Measurements from ENCODE around the gene PCGF1. TPM values are rescaled to one million over a fixed set of nuclear protein-coding genes. Genes with fewer than 3 reads are reported as not detected.

PCGF1 gene
- total and polyA plus RNA-seq, 2 of the 13 experiments (the other 11 are each of a cell fraction or from before 2014, with no cell fraction given) = 20.4 to 22.6 TPM

DNA sequence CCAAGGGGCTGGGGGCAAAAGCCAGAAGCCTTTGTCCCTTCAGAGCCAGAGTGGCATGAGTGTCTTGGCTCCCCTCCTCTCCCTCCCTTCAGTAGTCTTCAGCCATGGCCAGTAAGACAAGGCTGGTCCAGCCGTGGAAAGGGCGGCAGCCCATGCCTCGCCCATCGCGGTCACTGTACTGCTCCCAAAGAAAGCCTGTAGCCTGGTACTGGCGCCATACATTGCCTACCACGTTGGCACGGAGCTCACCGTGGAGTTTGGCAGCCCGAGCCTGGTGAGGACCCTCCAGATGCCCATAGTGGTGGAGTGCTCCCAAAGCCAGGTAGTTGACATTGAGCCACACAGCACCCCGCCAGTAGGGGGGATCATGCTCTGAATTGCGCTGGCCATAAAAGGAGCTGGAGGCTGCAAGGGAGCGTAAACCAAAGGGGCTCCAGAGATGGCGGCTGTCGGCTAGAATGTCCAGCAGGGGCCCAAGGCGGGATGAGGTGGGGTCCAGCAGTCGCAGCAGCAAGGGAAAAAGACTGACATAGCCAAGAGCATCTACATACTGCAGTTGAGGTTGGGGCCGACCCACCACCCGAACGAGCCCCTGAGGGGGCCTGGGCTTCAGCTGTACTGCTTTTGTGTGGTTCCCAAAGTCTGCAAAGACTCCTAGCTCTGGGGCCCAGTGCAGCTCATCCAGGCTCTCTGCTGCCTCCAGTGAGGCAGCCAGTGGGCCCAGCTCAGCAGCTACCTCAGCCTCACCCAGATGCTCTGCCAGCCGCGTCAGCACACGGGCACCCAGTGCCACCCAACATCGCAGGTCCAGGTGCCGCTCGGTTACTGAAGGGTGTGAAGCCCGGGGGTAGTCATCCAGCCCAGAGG, 46.1 kb downstream of the PCGF1 start (continued):
- TF ChIP-seq, protein P1, sequence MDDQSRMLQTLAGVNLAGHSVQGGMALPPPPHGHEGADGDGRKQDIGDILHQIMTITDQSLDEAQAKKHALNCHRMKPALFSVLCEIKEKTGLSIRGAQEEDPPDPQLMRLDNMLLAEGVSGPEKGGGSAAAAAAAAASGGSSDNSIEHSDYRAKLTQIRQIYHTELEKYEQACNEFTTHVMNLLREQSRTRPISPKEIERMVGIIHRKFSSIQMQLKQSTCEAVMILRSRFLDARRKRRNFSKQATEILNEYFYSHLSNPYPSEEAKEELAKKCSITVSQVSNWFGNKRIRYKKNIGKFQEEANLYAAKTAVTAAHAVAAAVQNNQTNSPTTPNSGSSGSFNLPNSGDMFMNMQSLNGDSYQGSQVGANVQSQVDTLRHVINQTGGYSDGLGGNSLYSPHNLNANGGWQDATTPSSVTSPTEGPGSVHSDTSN (CRISPR knock-in tag; IDR thresholded peaks at IDR 0.05; ENCODE audit: borderline replicate concordance) = no peak
- TF ChIP-seq, protein P2, sequence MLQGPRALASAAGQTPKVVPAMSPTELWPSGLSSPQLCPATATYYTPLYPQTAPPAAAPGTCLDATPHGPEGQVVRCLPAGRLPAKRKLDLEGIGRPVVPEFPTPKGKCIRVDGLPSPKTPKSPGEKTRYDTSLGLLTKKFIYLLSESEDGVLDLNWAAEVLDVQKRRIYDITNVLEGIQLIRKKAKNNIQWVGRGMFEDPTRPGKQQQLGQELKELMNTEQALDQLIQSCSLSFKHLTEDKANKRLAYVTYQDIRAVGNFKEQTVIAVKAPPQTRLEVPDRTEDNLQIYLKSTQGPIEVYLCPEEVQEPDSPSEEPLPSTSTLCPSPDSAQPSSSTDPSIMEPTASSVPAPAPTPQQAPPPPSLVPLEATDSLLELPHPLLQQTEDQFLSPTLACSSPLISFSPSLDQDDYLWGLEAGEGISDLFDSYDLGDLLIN (CRISPR knock-in tag; IDR thresholded peaks at IDR 0.05; ENCODE audit: borderline replicate concordance) = no peak
- no peak for TF ChIP-seq ZNF720 (CRISPR knock-in tag; IDR thresholded peaks at IDR 0.05)
- TF ChIP-seq ZNF274 (CRISPR knock-in tag; IDR thresholded peaks at IDR 0.05) = 0 out of 2 replicates have a peak, but pooled peaks have one; percentile 25
- TF ChIP-seq ASH2L (IDR thresholded peaks at IDR 0.05; ENCODE audit: insufficient read length, low read depth, low read length) = no peak
- TF ChIP-seq PHF8 (CRISPR knock-in tag; IDR thresholded peaks at IDR 0.05) = peak; percentile 15; the same call in 1 of the 2 replicates
- TF ChIP-seq NR2F6 (IDR thresholded peaks at IDR 0.05) = no peak
- TF ChIP-seq NR2F6 (CRISPR knock-in tag; IDR thresholded peaks at IDR 0.05) = no peak
- no peak for TF ChIP-seq JARID2 (CRISPR knock-in tag; IDR thresholded peaks at IDR 0.05; ENCODE audit: insufficient replicate concordance)
- 0 out of 2 replicates have a peak, but pooled peaks have one; percentile 40 for TF ChIP-seq ZNF235 (CRISPR knock-in tag; IDR thresholded peaks at IDR 0.05; ENCODE audit: borderline replicate concordance)
- TF ChIP-seq POLR2G (IDR thresholded peaks at IDR 0.05; ENCODE audit: low read depth, low read length) = 0 out of 2 replicates have a peak, but pooled peaks have one; percentile 19
- no peak for TF ChIP-seq IRF2 (CRISPR knock-in tag; IDR thresholded peaks at IDR 0.05)
- TF ChIP-seq FOXC1 (CRISPR knock-in tag; IDR thresholded peaks at IDR 0.05; ENCODE audit: borderline replicate concordance) = no peak
- TF ChIP-seq, protein P3, sequence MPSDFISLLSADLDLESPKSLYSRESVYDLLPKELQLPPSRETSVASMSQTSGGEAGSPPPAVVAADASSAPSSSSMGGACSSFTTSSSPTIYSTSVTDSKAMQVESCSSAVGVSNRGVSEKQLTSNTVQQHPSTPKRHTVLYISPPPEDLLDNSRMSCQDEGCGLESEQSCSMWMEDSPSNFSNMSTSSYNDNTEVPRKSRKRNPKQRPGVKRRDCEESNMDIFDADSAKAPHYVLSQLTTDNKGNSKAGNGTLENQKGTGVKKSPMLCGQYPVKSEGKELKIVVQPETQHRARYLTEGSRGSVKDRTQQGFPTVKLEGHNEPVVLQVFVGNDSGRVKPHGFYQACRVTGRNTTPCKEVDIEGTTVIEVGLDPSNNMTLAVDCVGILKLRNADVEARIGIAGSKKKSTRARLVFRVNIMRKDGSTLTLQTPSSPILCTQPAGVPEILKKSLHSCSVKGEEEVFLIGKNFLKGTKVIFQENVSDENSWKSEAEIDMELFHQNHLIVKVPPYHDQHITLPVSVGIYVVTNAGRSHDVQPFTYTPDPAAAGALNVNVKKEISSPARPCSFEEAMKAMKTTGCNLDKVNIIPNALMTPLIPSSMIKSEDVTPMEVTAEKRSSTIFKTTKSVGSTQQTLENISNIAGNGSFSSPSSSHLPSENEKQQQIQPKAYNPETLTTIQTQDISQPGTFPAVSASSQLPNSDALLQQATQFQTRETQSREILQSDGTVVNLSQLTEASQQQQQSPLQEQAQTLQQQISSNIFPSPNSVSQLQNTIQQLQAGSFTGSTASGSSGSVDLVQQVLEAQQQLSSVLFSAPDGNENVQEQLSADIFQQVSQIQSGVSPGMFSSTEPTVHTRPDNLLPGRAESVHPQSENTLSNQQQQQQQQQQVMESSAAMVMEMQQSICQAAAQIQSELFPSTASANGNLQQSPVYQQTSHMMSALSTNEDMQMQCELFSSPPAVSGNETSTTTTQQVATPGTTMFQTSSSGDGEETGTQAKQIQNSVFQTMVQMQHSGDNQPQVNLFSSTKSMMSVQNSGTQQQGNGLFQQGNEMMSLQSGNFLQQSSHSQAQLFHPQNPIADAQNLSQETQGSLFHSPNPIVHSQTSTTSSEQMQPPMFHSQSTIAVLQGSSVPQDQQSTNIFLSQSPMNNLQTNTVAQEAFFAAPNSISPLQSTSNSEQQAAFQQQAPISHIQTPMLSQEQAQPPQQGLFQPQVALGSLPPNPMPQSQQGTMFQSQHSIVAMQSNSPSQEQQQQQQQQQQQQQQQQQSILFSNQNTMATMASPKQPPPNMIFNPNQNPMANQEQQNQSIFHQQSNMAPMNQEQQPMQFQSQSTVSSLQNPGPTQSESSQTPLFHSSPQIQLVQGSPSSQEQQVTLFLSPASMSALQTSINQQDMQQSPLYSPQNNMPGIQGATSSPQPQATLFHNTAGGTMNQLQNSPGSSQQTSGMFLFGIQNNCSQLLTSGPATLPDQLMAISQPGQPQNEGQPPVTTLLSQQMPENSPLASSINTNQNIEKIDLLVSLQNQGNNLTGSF (CRISPR knock-in tag; IDR thresholded peaks at IDR 0.05) = peak; percentile 25; the same call in 1 of the 2 replicates
- TF ChIP-seq, protein P4, sequence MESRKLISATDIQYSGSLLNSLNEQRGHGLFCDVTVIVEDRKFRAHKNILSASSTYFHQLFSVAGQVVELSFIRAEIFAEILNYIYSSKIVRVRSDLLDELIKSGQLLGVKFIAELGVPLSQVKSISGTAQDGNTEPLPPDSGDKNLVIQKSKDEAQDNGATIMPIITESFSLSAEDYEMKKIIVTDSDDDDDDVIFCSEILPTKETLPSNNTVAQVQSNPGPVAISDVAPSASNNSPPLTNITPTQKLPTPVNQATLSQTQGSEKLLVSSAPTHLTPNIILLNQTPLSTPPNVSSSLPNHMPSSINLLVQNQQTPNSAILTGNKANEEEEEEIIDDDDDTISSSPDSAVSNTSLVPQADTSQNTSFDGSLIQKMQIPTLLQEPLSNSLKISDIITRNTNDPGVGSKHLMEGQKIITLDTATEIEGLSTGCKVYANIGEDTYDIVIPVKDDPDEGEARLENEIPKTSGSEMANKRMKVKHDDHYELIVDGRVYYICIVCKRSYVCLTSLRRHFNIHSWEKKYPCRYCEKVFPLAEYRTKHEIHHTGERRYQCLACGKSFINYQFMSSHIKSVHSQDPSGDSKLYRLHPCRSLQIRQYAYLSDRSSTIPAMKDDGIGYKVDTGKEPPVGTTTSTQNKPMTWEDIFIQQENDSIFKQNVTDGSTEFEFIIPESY (CRISPR knock-in tag; IDR thresholded peaks at IDR 0.05) = peak; percentile 99
- TF ChIP-seq REPIN1 (CRISPR knock-in tag; IDR thresholded peaks at IDR 0.05; ENCODE audit: borderline replicate concordance, low read depth) = no peak
- TF ChIP-seq SIN3B (IDR thresholded peaks at IDR 0.05; ENCODE audit: low read length) = no peak
- TF ChIP-seq NBN (conservative IDR thresholded peaks at IDR 0.05) = no peak
- no peak for TF ChIP-seq ZNF296 (CRISPR knock-in tag; conservative IDR thresholded peaks at IDR 0.05)
- no peak for TF ChIP-seq SOX5 (CRISPR knock-in tag; IDR thresholded peaks at IDR 0.05; ENCODE audit: borderline replicate concordance)
